DMS114 treated with DMSO at 0.1 percent for 48 hours (cell line): ENCODE measurements around the gene LIPC.
"Not testable (repeated sequence)": the region's sequence is repeated elsewhere in the genome, so short reads cannot be mapped to it uniquely, and the experiment has no call there.

Experiments used
- DNase-seq: peaks from one replicate; lab custom pipeline; 2025; ENCODE audit not compliant: unreplicated experiment; lab: John Stamatoyannopoulos, UW

The LIPC gene

GRCh38 chr15:58603927-58604326 lies 172.1 kb downstream of the LIPC start:
- DNase-seq: not testable (repeated sequence)

- no peak for DNase-seq
These were observed 172.7 kb downstream of the LIPC start for GRCh38 chr15:58604455-58604923.

GRCh38 chr15:58605931-58606530 lies 174.2 kb downstream of the LIPC start:
- DNase-seq: no peak

GRCh38 chr15:58606577-58607080 lies 174.8 kb downstream of the LIPC start:
- DNase-seq: no peak

GRCh38 chr15:58608129-58608590 lies 176.4 kb downstream of the LIPC start:
- no peak for DNase-seq

- DNase-seq: no peak
These were observed 176.9 kb downstream of the LIPC start for GRCh38 chr15:58608711-58609110.

- no peak for DNase-seq
These were observed 180.2 kb downstream of the LIPC start for GRCh38 chr15:58611731-58612676.

GRCh38 chr15:58616171-58616570 lies 184.4 kb downstream of the LIPC start:
- no peak for DNase-seq
